T-cell (primary cell): ENCODE measurements around the gene GNG7. TPM values are rescaled to one million over a fixed set of nuclear protein-coding genes. Genes with fewer than 3 reads are reported as not detected.

Source experiments
- ATAC-seq, 4 experiments: fragments of 200-7000 bp in 3 of 4; fragments of 150-1000 bp in 1 of 4; cut with Tn5 transposase; replicated peaks in 1 of 4; 1 replicate in 3 of 4; 2 replicates in 1 of 4; pipeline ENCODE4 v1.10.0; 2021; ENCODE audit warnings: moderate library complexity in 3 of 4, mild to moderate bottlenecking in 2 of 4, moderate number of reproducible peaks in 1 of 4
- CTCF ChIA-PET, 2 donors: fragments of 300-600 bp; sonication (Branson Sonifier 250); formaldehyde crosslinking; loops; one replicate each; lab custom pipeline; 2022; ENCODE audit warnings: antibody characterized with exemption in 2 of 2; lab: Charles Lee
- POLR2A ChIA-PET, 2 donors: fragments of 300-600 bp; sonication (Branson Sonifier 250); formaldehyde crosslinking; loops; one replicate each; lab custom pipeline; 2022; ENCODE audit warnings: antibody characterized with exemption in 2 of 2; lab: Charles Lee
- DNase-seq, 35 experiments: peaks; one replicate each; pipeline versions ENCODE4 v3.0.0 to v3.0.0-alpha.2; 2013 to 2023
- H3K27ac ChIP-seq: one replicate; pipeline ENCODE4 v1.5.1; 2013; ENCODE audit warnings: low read length
- H3K27me3 ChIP-seq, 2 experiments: replicated peaks in 1 of 2; 1 replicate in 1 of 2; 2 replicates in 1 of 2; pipeline versions ENCODE4 v1.6.1 to v1.7.0; 2013; ENCODE audit warnings: low read length in 1 of 2, mixed read lengths in 1 of 2; ENCODE audit not compliant: control insufficient read depth in 2 of 2, insufficient read depth in 2 of 2; ENCODE audit errors: extremely low read depth in 1 of 2
- H3K36me3 ChIP-seq, 2 donors: 1 replicate in 1 of 2; 2 replicates in 1 of 2; pipeline versions ENCODE4 v1.6.1 to v1.7.0; 2013; ENCODE audit warnings: low read length in 1 of 2; ENCODE audit not compliant: control insufficient read depth in 2 of 2, insufficient read depth in 1 of 2; ENCODE audit errors: extremely low read depth in 1 of 2
- H3K4me1 ChIP-seq, 2 experiments: 1 replicate in 1 of 2; 2 replicates in 1 of 2; pipeline versions ENCODE4 v1.6.1 to v1.7.0; 2013; ENCODE audit warnings: low read length in 2 of 2, mixed read lengths in 1 of 2; ENCODE audit not compliant: insufficient read depth in 2 of 2, control insufficient read depth in 1 of 2; ENCODE audit errors: extremely low read depth in 1 of 2
- H3K4me3 ChIP-seq, 2 donors: 1 replicate in 1 of 2; 2 replicates in 1 of 2; pipeline versions ENCODE4 v1.5.1 to v1.7.0; 2013; ENCODE audit warnings: mild to moderate bottlenecking in 2 of 2, low read length in 1 of 2, moderate library complexity in 1 of 2; ENCODE audit not compliant: control insufficient read depth in 1 of 2; ENCODE audit errors: extremely low read depth in 1 of 2
- H3K9me3 ChIP-seq: 2 replicates; pipeline ENCODE4 v1.7.0; 2013
- H3K27ac Mint-ChIP-seq, 2 donors: one replicate each; pipeline ENCODE4 v1.8.0; 2020 to 2021; ENCODE audit warnings: mild to moderate bottlenecking in 2 of 2, mixed read lengths in 2 of 2
- H3K27me3 Mint-ChIP-seq, 2 donors: one replicate each; pipeline ENCODE4 v1.8.0; 2021 to 2022; ENCODE audit warnings: mixed read lengths in 2 of 2
- H3K36me3 Mint-ChIP-seq: one replicate; pipeline ENCODE4 v1.8.0; 2021; ENCODE audit warnings: mixed read lengths
- H3K4me1 Mint-ChIP-seq, 3 donors: one replicate each; pipeline ENCODE4 v1.8.0; 2020 to 2022; ENCODE audit warnings: mixed read lengths in 3 of 3, mild to moderate bottlenecking in 1 of 3
- H3K4me3 Mint-ChIP-seq, 3 donors: one replicate each; pipeline ENCODE4 v1.8.0; 2020 to 2022; ENCODE audit warnings: mild to moderate bottlenecking in 3 of 3, mixed read lengths in 3 of 3, moderate library complexity in 3 of 3
- H3K9me3 Mint-ChIP-seq, 3 donors: one replicate each; pipeline ENCODE4 v1.8.0; 2020 to 2022; ENCODE audit warnings: mixed read lengths in 3 of 3
- WGBS: methylation state at CpG from one replicate; pipeline ENCODE4 v1.1.5; 2013; ENCODE audit warnings: missing lambda C conversion rate; ENCODE audit not compliant: insufficient coverage; 5-methylcytosine and 5-hydroxymethylcytosine counted together
- total RNA-seq, 35 experiments: library from RNA in 6 of 35; stranded (reverse) in 6 of 35; fragments of 120-200 nt in 1 of 35; gene quantifications; one replicate each; pipeline versions ENCODE4 v1.2.1 to v1.2.4 and lab custom pipeline; 2013 to 2026

Gene GNG7
- total RNA-seq, 5 donors from 2014 or later (not counting 1 experiment from before 2014, with no cell fraction given) = 4.5 to 7.2 (median 5.7) TPM

GRCh38 chr19:2590630-2591399 lies 111.7 kb downstream of the GNG7 start:
- Histone ChIP-seq H3K4me1 (no peaks in the 10 kb centered on the region), H3K4me3 (no peak overlapping the region), H3K27ac (no peak overlapping the region), H3K27me3 (peaks cover 0 to 3% of the 10 kb centered on the region in 2 experiments), H3K9me3 (no peaks in the 10 kb centered on the region), H3K36me3 (no peaks in the 10 kb centered on the region)
- 100% methylated on average over 2 of the region's 9 CpGs for WGBS
- Mint-ChIP-seq H3K4me3 (no peak overlapping the region), H3K9me3 (no peaks in the 10 kb centered on the region), H3K4me1 (no peaks in the 10 kb centered on the region), H3K36me3 (no peaks in the 10 kb centered on the region), H3K27me3 (no peaks in the 10 kb centered on the region), H3K27ac (no peak overlapping the region)
- DNase-seq (no peak), ATAC-seq (no peak)
- ChIA-PET POLR2A (no interaction called here), CTCF (interaction anchor here in 1 of 2 donors (0.7 kb wide), 1 partner anchor 1614 kb away, joined by 6 read pairs; no protein-coding TSS in a partner anchor)

- Histone ChIP-seq H3K27me3 (peaks cover 0 to 3% of the 10 kb centered on the region in 2 experiments), H3K27ac (no peak overlapping the region), H3K9me3 (no peaks in the 10 kb centered on the region), H3K36me3 (no peaks in the 10 kb centered on the region), H3K4me1 (no peaks in the 10 kb centered on the region), H3K4me3 (no peak overlapping the region)
- CTCF ChIA-PET = no interaction called here
- Mint-ChIP-seq H3K27ac (no peak overlapping the region), H3K4me3 (no peak overlapping the region), H3K4me1 (no peaks in the 10 kb centered on the region), H3K27me3 (no peaks in the 10 kb centered on the region), H3K36me3 (no peaks in the 10 kb centered on the region), H3K9me3 (no peaks in the 10 kb centered on the region)
- POLR2A ChIA-PET = no interaction called here
- DNase-seq (no peak), ATAC-seq (no peak)
- WGBS = 97% methylated on average over 7 of the region's 10 CpGs
These were observed 113.1 kb downstream of the GNG7 start for GRCh38 chr19:2589441-2589840.

GRCh38 chr19:2588081-2588777 lies 114.3 kb downstream of the GNG7 start:
- H3K4me1 ChIP-seq = no peaks in the 10 kb centered on the region
- Mint-ChIP-seq H3K27ac (no peak overlapping the region), H3K27me3 (no peaks in the 10 kb centered on the region), H3K4me1 (no peaks in the 10 kb centered on the region), H3K9me3 (peaks cover 0 to 3% (median 2%) of the 10 kb centered on the region in 3 donors), H3K36me3 (no peaks in the 10 kb centered on the region), H3K4me3 (no peak overlapping the region)
- no peaks in the 10 kb centered on the region for H3K9me3 ChIP-seq
- WGBS = 92% methylated on average over 25 of the region's 30 CpGs
- no peak for ATAC-seq
- H3K4me3 ChIP-seq = no peak overlapping the region
- H3K27ac ChIP-seq = no peak overlapping the region
- no peaks in the 10 kb centered on the region for H3K36me3 ChIP-seq
- DNase-seq = no peak
- ChIA-PET CTCF (no interaction called here), POLR2A (no interaction called here)
- peaks cover 0 to 8% of the 10 kb centered on the region in 2 experiments for H3K27me3 ChIP-seq

- peaks cover 0 to 5% of the 10 kb centered on the region in 2 experiments for H3K27me3 ChIP-seq
- DNase-seq = no peak
- Mint-ChIP-seq H3K4me1 (no peaks in the 10 kb centered on the region), H3K36me3 (no peaks in the 10 kb centered on the region), H3K27ac (no peak overlapping the region), H3K4me3 (no peak overlapping the region), H3K9me3 (peaks cover 0 to 3% (median 2%) of the 10 kb centered on the region in 3 donors), H3K27me3 (no peaks in the 10 kb centered on the region)
- H3K27ac ChIP-seq = no peak overlapping the region
- no peaks in the 10 kb centered on the region for H3K4me1 ChIP-seq
- H3K9me3 ChIP-seq = no peaks in the 10 kb centered on the region
- 84% methylated on average over 32 of the region's 32 CpGs for WGBS
- POLR2A ChIA-PET = no interaction called here
- no peak for ATAC-seq
- H3K4me3 ChIP-seq = no peak overlapping the region
- H3K36me3 ChIP-seq = no peaks in the 10 kb centered on the region
- CTCF ChIA-PET = no interaction called here
These were observed 115.3 kb downstream of the GNG7 start for GRCh38 chr19:2587001-2587719.

- no peaks in the 10 kb centered on the region for H3K4me1 ChIP-seq
- H3K9me3 ChIP-seq = no peaks in the 10 kb centered on the region
- H3K4me3 ChIP-seq = no peak overlapping the region
- ATAC-seq (no peak), DNase-seq (no peak)
- Mint-ChIP-seq H3K9me3 (peaks cover 0 to 3% (median 2%) of the 10 kb centered on the region in 3 donors), H3K27me3 (no peaks in the 10 kb centered on the region), H3K4me3 (no peak overlapping the region), H3K36me3 (peaks cover 3% of the 10 kb centered on the region), H3K27ac (no peak overlapping the region), H3K4me1 (no peaks in the 10 kb centered on the region)
- WGBS = 95% methylated on average over 6 of the region's 9 CpGs
- POLR2A ChIA-PET = no interaction called here
- H3K27me3 ChIP-seq = peaks cover 0 to 7% of the 10 kb centered on the region in 2 experiments
- CTCF ChIA-PET = no interaction called here
- no peak overlapping the region for H3K27ac ChIP-seq
- H3K36me3 ChIP-seq = no peaks in the 10 kb centered on the region
These were observed 116.3 kb downstream of the GNG7 start for GRCh38 chr19:2586196-2586595.

GRCh38 chr19:2584002-2584401 lies 118.5 kb downstream of the GNG7 start:
- no peak overlapping the region for H3K27ac Mint-ChIP-seq
- no peaks in the 10 kb centered on the region for H3K9me3 ChIP-seq
- H3K27me3 Mint-ChIP-seq = no peaks in the 10 kb centered on the region
- peaks cover 0 to 3% (median 2%) of the 10 kb centered on the region in 3 donors for H3K4me1 Mint-ChIP-seq
- ATAC-seq = no peak
- peaks cover 0 to 8% of the 10 kb centered on the region in 2 experiments for H3K4me1 ChIP-seq
- no peak overlapping the region for H3K27ac ChIP-seq
- WGBS = 100% methylated on average over 2 of the region's 5 CpGs
- H3K27me3 ChIP-seq = peaks cover 0 to 26% of the 10 kb centered on the region in 2 experiments
- DNase-seq = no peak
- ChIA-PET POLR2A (no interaction called here), CTCF (interaction anchor here (0.6 to 0.7 kb wide), 3 partner anchors 21 to 82 kb away, joined by 3 to 7 read pairs (median 5); no protein-coding TSS in a partner anchor)
- H3K4me3 Mint-ChIP-seq = no peak overlapping the region
- H3K9me3 Mint-ChIP-seq = peaks cover 0 to 3% (median 2%) of the 10 kb centered on the region in 3 donors
- peaks cover 3% of the 10 kb centered on the region for H3K36me3 Mint-ChIP-seq
- H3K36me3 ChIP-seq = no peaks in the 10 kb centered on the region
- H3K4me3 ChIP-seq = no peak overlapping the region
